ENCODE data around the gene NOL9. TPM values are rescaled to one million over a fixed set of nuclear protein-coding genes. Genes with fewer than 3 reads are reported as not detected.

The NOL9 gene
- total RNA-seq, 1 donor from 2014 or later: 26.8 TPM

- Histone ChIP-seq H3K4me2 (ENCODE audit: low read length) (peak overlapping the region; percentile 100), H3K27me3 (ENCODE audit: insufficient read depth, low read length) (no peaks in the 10 kb centered on the region), H2AFZ (ENCODE audit: low read depth, low read length) (no peak overlapping the region), H3K4me3 (ENCODE audit: insufficient read depth, low read depth, low read length) (no peak overlapping the region), H3K9me3 (ENCODE audit: insufficient read depth, low read depth, low read length) (no peaks in the 10 kb centered on the region), H3K9ac (ENCODE audit: low read length) (peak overlapping the region; percentile 96), H3K4me1 (ENCODE audit: insufficient read depth, low read length) (peaks cover 43% of the 10 kb centered on the region), H3K79me2 (ENCODE audit: insufficient read depth, low read length) (peaks cover 65% of the 10 kb centered on the region), H4K20me1 (ENCODE audit: insufficient read depth, low read length) (peaks cover 11% of the 10 kb centered on the region), H3K36me3 (ENCODE audit: insufficient read depth, low read length) (no peaks in the 10 kb centered on the region), H3K27ac (ENCODE audit: low read depth, low read length) (peak overlapping the region; percentile 37)
- peaks cover 2% of the 10 kb centered on the region for H3K36me3 Mint-ChIP-seq (ENCODE audit: low read depth, unreplicated experiment)
- no peaks in the 10 kb centered on the region for H3K27me3 Mint-ChIP-seq (ENCODE audit: low read depth, unreplicated experiment)
- H3K4me1 Mint-ChIP-seq (ENCODE audit: low read depth, unreplicated experiment): peaks cover 8% of the 10 kb centered on the region
- no peak for TF ChIP-seq EZH2 (IDR thresholded peaks at IDR 0.05; ENCODE audit: insufficient read depth, low read length)
- TF ChIP-seq CTCF (IDR thresholded peaks at IDR 0.05; ENCODE audit: insufficient read depth, low read depth, low read length): no peak
- DNase-seq (ENCODE audit: low read depth) (no peak), FAIRE-seq (no peak)
- no peak overlapping the region for H3K27ac Mint-ChIP-seq (ENCODE audit: unreplicated experiment)
- H3K4me3 Mint-ChIP-seq (ENCODE audit: unreplicated experiment): no peak overlapping the region
- no peaks in the 10 kb centered on the region for H3K9me3 Mint-ChIP-seq (ENCODE audit: unreplicated experiment)
Measured at GRCh38 chr1:6488602-6489382, 65.5 kb downstream of the NOL9 start.

GRCh38 chr1:6487804-6488484 lies 66.4 kb downstream of the NOL9 start:
- no peaks in the 10 kb centered on the region for H3K9me3 Mint-ChIP-seq (ENCODE audit: unreplicated experiment)
- H3K4me1 ChIP-seq (ENCODE audit: insufficient read depth, low read length): peaks cover 43% of the 10 kb centered on the region
- no peaks in the 10 kb centered on the region for H3K27me3 Mint-ChIP-seq (ENCODE audit: low read depth, unreplicated experiment)
- no peak overlapping the region for H3K27ac Mint-ChIP-seq (ENCODE audit: unreplicated experiment)
- H4K20me1 ChIP-seq (ENCODE audit: insufficient read depth, low read length): peaks cover 16% of the 10 kb centered on the region
- H3K4me1 Mint-ChIP-seq (ENCODE audit: low read depth, unreplicated experiment): peaks cover 8% of the 10 kb centered on the region
- peaks cover 73% of the 10 kb centered on the region for H3K79me2 ChIP-seq (ENCODE audit: insufficient read depth, low read length)
- TF ChIP-seq CTCF (IDR thresholded peaks at IDR 0.05; ENCODE audit: insufficient read depth, low read depth, low read length): no peak
- no peak for TF ChIP-seq EZH2 (IDR thresholded peaks at IDR 0.05; ENCODE audit: insufficient read depth, low read length)
- DNase-seq (ENCODE audit: low read depth): no peak
- H3K36me3 ChIP-seq (ENCODE audit: insufficient read depth, low read length): no peaks in the 10 kb centered on the region
- peak overlapping the region; percentile 58 for H3K4me3 Mint-ChIP-seq (ENCODE audit: unreplicated experiment)
- H2AFZ ChIP-seq (ENCODE audit: low read depth, low read length): no peak overlapping the region
- no peaks in the 10 kb centered on the region for H3K27me3 ChIP-seq (ENCODE audit: insufficient read depth, low read length)
- FAIRE-seq: no peak
- no peaks in the 10 kb centered on the region for H3K9me3 ChIP-seq (ENCODE audit: insufficient read depth, low read depth, low read length)
- no peak overlapping the region for H3K4me3 ChIP-seq (ENCODE audit: insufficient read depth, low read depth, low read length)
- no peak overlapping the region for H3K9ac ChIP-seq (ENCODE audit: low read length)
- H3K27ac ChIP-seq (ENCODE audit: low read depth, low read length): no peak overlapping the region
- peaks cover 2% of the 10 kb centered on the region for H3K36me3 Mint-ChIP-seq (ENCODE audit: low read depth, unreplicated experiment)
- H3K4me2 ChIP-seq (ENCODE audit: low read length): peak overlapping the region; percentile 100

Data from astrocyte (in vitro differentiated cells and primary cell).